Smooth muscle cell (in vitro differentiated cells): Measurements from ENCODE around the gene DGKG. TPM values are rescaled to one million over a fixed set of nuclear protein-coding genes. Genes with fewer than 3 reads are reported as not detected.

Experiments used
- DNase-seq: peaks from one replicate; lab custom pipeline; 2025; ENCODE audit not compliant: unreplicated experiment; lab: John Stamatoyannopoulos, UW
- H2AFZ ChIP-seq: fragments of 200-600 bp; sonication (generic); 2 replicates; pipeline ENCODE4 v1.6.0; 2016; ENCODE audit warnings: antibody characterized with exemption, low read depth, mild to moderate bottlenecking
- H3F3A ChIP-seq: fragments of 200-600 bp; sonication (generic); 2 replicates; pipeline ENCODE4 v1.6.0; 2017; ENCODE audit warnings: antibody characterized with exemption, low read depth
- H3K27ac ChIP-seq: fragments of 200-600 bp; sonication (generic); 2 replicates; pipeline ENCODE4 v1.5.1; 2016; ENCODE audit warnings: low read depth, mild to moderate bottlenecking
- H3K27me3 ChIP-seq: fragments of 200-600 bp; sonication (generic); 2 replicates; pipeline ENCODE4 v1.6.1; 2016; ENCODE audit warnings: low read depth, mild to moderate bottlenecking
- H3K36me3 ChIP-seq: fragments of 200-600 bp; sonication (generic); 2 replicates; pipeline ENCODE4 v1.5.1; 2016; ENCODE audit warnings: low read depth
- H3K4me1 ChIP-seq: fragments of 200-600 bp; sonication (generic); 2 replicates; pipeline ENCODE4 v1.5.1; 2016; ENCODE audit warnings: low read depth
- H3K4me2 ChIP-seq: fragments of 200-600 bp; sonication (generic); 2 replicates; pipeline ENCODE4 v1.6.0; 2016; ENCODE audit warnings: mild to moderate bottlenecking
- H3K4me3 ChIP-seq: fragments of 200-600 bp; sonication (generic); 2 replicates; pipeline ENCODE4 v1.5.1; 2016; ENCODE audit warnings: mild to moderate bottlenecking
- H3K79me2 ChIP-seq: fragments of 200-600 bp; sonication (generic); 2 replicates; pipeline ENCODE4 v1.6.0; 2016; ENCODE audit warnings: low read depth, mild to moderate bottlenecking
- H3K9ac ChIP-seq: fragments of 200-600 bp; sonication (generic); 2 replicates; pipeline ENCODE4 v1.6.0; 2016; ENCODE audit warnings: low read depth
- H3K9me3 ChIP-seq: fragments of 200-600 bp; sonication (generic); replicated peaks from 2 replicates; pipeline ENCODE4 v1.5.1; 2016; ENCODE audit warnings: low read depth
- H4K20me1 ChIP-seq: fragments of 200-600 bp; sonication (generic); 2 replicates; pipeline ENCODE4 v1.6.0; 2016; ENCODE audit warnings: low read depth
- CTCF ChIP-seq: fragments of 200-600 bp; sonication (generic); IDR thresholded peaks from 2 replicates; pipeline ENCODE4 v1.5.1; 2017; ENCODE audit warnings: borderline replicate concordance, mild to moderate bottlenecking, antibody characterized with exemption; ENCODE audit not compliant: insufficient read depth, poor library complexity, severe bottlenecking
- WGBS: methylation state at CpG from one replicate; pipeline ENCODE4 v1.1.7; 2016; ENCODE audit warnings: low lambda C conversion rate; 5-methylcytosine and 5-hydroxymethylcytosine counted together
- polyA plus RNA-seq: library from polyadenylated mRNA; unstranded; fragments of >200 nt; fragmentation: Nextera tagmentation; extraction: Ambion mirVana; gene quantifications from 2 replicates; pipeline ENCODE4 v1.2.1, GENCODE V29; 2016
- total RNA-seq: library from RNA; depleted of rRNA; stranded (reverse); fragments of >200 nt; gene quantifications from 2 replicates; pipeline ENCODE4 v1.2.3, GENCODE V29; 2014

DGKG gene
- total and polyA plus RNA-seq, 2 experiments from 2014 or later, result 0.64 TPM; not detected in 1

GRCh38 chr3:186225603-186226002 is 136.4 kb downstream of the DGKG start:
- no peak for TF ChIP-seq CTCF
- no peaks in the 10 kb centered on the region for H3F3A ChIP-seq
- H3K4me1 ChIP-seq, result no peaks in the 10 kb centered on the region
- H3K9ac ChIP-seq, result no peak overlapping the region
- H3K4me2 ChIP-seq, result no peak overlapping the region
- H3K9me3 ChIP-seq, result no peaks in the 10 kb centered on the region
- no peaks in the 10 kb centered on the region for H4K20me1 ChIP-seq
- H2AFZ ChIP-seq, result no peak overlapping the region
- no peak for DNase-seq
- no peak overlapping the region for H3K27ac ChIP-seq
- 73% methylated on average over 6 of the region's 6 CpGs for WGBS
- H3K79me2 ChIP-seq, result no peaks in the 10 kb centered on the region
- H3K36me3 ChIP-seq, result no peaks in the 10 kb centered on the region
- H3K27me3 ChIP-seq, result peaks cover 5% of the 10 kb centered on the region
- no peak overlapping the region for H3K4me3 ChIP-seq

GRCh38 chr3:186224041-186224610 is 137.9 kb downstream of the DGKG start:
- Histone ChIP-seq H3K36me3 (no peaks in the 10 kb centered on the region), H3K79me2 (no peaks in the 10 kb centered on the region), H3K4me3 (no peak overlapping the region), H3K9ac (no peak overlapping the region), H3K9me3 (no peaks in the 10 kb centered on the region), H3K27ac (no peak overlapping the region), H3K4me2 (no peak overlapping the region), H3K4me1 (no peaks in the 10 kb centered on the region), H2AFZ (no peak overlapping the region), H4K20me1 (no peaks in the 10 kb centered on the region), H3K27me3 (peaks cover 5% of the 10 kb centered on the region), H3F3A (no peaks in the 10 kb centered on the region)
- WGBS, result 74% methylated on average over 7 of the region's 7 CpGs
- no peak for TF ChIP-seq CTCF
- no peak for DNase-seq

- no peaks in the 10 kb centered on the region for H3K9me3 ChIP-seq
- H3K27ac ChIP-seq, result no peak overlapping the region
- TF ChIP-seq CTCF, result no peak
- no peak overlapping the region for H2AFZ ChIP-seq
- no peaks in the 10 kb centered on the region for H4K20me1 ChIP-seq
- WGBS, result 90% methylated on average over 5 of the region's 5 CpGs
- no peak for DNase-seq
- no peak overlapping the region for H3K9ac ChIP-seq
- no peak overlapping the region for H3K4me2 ChIP-seq
- H3K36me3 ChIP-seq, result no peaks in the 10 kb centered on the region
- H3K79me2 ChIP-seq, result no peaks in the 10 kb centered on the region
- H3F3A ChIP-seq, result no peaks in the 10 kb centered on the region
- H3K4me3 ChIP-seq, result no peak overlapping the region
- H3K4me1 ChIP-seq, result no peaks in the 10 kb centered on the region
- H3K27me3 ChIP-seq, result peaks cover 5% of the 10 kb centered on the region
These were observed 138.6 kb downstream of the DGKG start for GRCh38 chr3:186223476-186223875.

GRCh38 chr3:186221760-186222378 is 140.2 kb downstream of the DGKG start:
- Histone ChIP-seq H3K4me2 (no peak overlapping the region), H3K79me2 (no peaks in the 10 kb centered on the region), H3K4me3 (no peak overlapping the region), H3K36me3 (no peaks in the 10 kb centered on the region), H3K9me3 (no peaks in the 10 kb centered on the region), H3K9ac (no peak overlapping the region), H3F3A (no peaks in the 10 kb centered on the region), H3K4me1 (peaks cover 5% of the 10 kb centered on the region), H4K20me1 (no peaks in the 10 kb centered on the region), H2AFZ (no peak overlapping the region), H3K27me3 (peaks cover 5% of the 10 kb centered on the region), H3K27ac (no peak overlapping the region)
- 87% methylated on average over 15 of the region's 15 CpGs for WGBS
- no peak for DNase-seq
- TF ChIP-seq CTCF, result no peak
